Upper lobe of left lung (tissue), 6 donors: ENCODE measurements around the gene TMED7. TPM values are rescaled to one million over a fixed set of nuclear protein-coding genes. Genes with fewer than 3 reads are reported as not detected.

Experiments used
- ATAC-seq, 2 donors: fragments of 200-7000 bp; cut with Tn5 transposase; one replicate each; pipeline ENCODE4 v1.9.1; 2022; ENCODE audit warnings: mild to moderate bottlenecking in 2 of 2, moderate library complexity in 2 of 2; ENCODE audit not compliant: low FRiP score in 2 of 2
- DNase-seq, 2 donors: peaks; one replicate each; pipeline ENCODE4 v3.0.0-alpha.2; 2019 to 2020
- H3K27ac ChIP-seq, 4 donors: fragments of 200-600 bp; sonication (generic); one replicate each; pipeline ENCODE4 v1.5.1; 2016 to 2019
- H3K27me3 ChIP-seq, 4 donors: fragments of 200-600 bp; sonication (generic); one replicate each; pipeline ENCODE4 v1.5.1; 2017 to 2019
- H3K36me3 ChIP-seq, 4 donors: fragments of 200-600 bp; sonication (generic); one replicate each; pipeline ENCODE4 v1.5.1; 2016 to 2019
- H3K4me1 ChIP-seq, 4 donors: fragments of 200-600 bp; sonication (generic); one replicate each; pipeline ENCODE4 v1.5.1; 2018 to 2019
- H3K4me3 ChIP-seq, 4 donors: fragments of 200-600 bp; sonication (generic); one replicate each; pipeline ENCODE4 v1.5.1; 2017 to 2019; ENCODE audit warnings: mild to moderate bottlenecking in 2 of 4, moderate library complexity in 1 of 4
- H3K9me3 ChIP-seq, 4 donors: fragments of 200-600 bp; sonication (generic); one replicate each; pipeline ENCODE4 v1.5.1; 2018 to 2019
- EP300 ChIP-seq, 4 donors: sonication (generic); formaldehyde crosslinking; IDR thresholded peaks; one replicate each; pipeline ENCODE4 v1.5.1; 2017; ENCODE audit warnings: antibody characterized with exemption in 4 of 4, control low read depth in 2 of 4
- POLR2A ChIP-seq, 4 donors: fragments of 450-650 bp; IDR thresholded peaks; one replicate each; pipeline ENCODE4 v1.5.1; 2016 to 2017; ENCODE audit warnings: antibody characterized with exemption in 4 of 4, mild to moderate bottlenecking in 2 of 4
- POLR2AphosphoS5 ChIP-seq, 2 donors: sonication (generic); formaldehyde crosslinking; IDR thresholded peaks; one replicate each; pipeline ENCODE4 v1.5.1; 2017; ENCODE audit warnings: antibody characterized with exemption in 2 of 2
- WGBS, 2 donors: methylation state at CpG; one replicate each; pipeline ENCODE4 v1.1.5; 2017 to 2018; 5-methylcytosine and 5-hydroxymethylcytosine counted together
- total RNA-seq, 6 donors: library from RNA; depleted of rRNA in 4 of 6; stranded (reverse); fragments of >200 nt in 4 of 6; gene quantifications; one replicate each; pipeline versions ENCODE4 v1.1.0 to v1.2.1, GENCODE V29; 2016 to 2021
- TF ChIP-seq, protein P1 (sequence below), 6 experiments: fragments of 450-650 bp in 4 of 6; fragments of 200-600 bp in 2 of 6; sonication (generic) in 2 of 6; IDR thresholded peaks; one replicate each; pipeline ENCODE4 v1.5.1; 2016 to 2019; ENCODE audit warnings: antibody characterized with exemption in 6 of 6
- donor health status: DM: no; HTN: no; CAD: no; lungs with moderate emphysema.
- donor health status: DM: no; HTN: yes; CAD: no; lungs with severe emphysema.

TMED7 gene
- total RNA-seq, 6 donors from 2014 or later, result 16.8 to 116 (median 99.6) TPM

DNA sequence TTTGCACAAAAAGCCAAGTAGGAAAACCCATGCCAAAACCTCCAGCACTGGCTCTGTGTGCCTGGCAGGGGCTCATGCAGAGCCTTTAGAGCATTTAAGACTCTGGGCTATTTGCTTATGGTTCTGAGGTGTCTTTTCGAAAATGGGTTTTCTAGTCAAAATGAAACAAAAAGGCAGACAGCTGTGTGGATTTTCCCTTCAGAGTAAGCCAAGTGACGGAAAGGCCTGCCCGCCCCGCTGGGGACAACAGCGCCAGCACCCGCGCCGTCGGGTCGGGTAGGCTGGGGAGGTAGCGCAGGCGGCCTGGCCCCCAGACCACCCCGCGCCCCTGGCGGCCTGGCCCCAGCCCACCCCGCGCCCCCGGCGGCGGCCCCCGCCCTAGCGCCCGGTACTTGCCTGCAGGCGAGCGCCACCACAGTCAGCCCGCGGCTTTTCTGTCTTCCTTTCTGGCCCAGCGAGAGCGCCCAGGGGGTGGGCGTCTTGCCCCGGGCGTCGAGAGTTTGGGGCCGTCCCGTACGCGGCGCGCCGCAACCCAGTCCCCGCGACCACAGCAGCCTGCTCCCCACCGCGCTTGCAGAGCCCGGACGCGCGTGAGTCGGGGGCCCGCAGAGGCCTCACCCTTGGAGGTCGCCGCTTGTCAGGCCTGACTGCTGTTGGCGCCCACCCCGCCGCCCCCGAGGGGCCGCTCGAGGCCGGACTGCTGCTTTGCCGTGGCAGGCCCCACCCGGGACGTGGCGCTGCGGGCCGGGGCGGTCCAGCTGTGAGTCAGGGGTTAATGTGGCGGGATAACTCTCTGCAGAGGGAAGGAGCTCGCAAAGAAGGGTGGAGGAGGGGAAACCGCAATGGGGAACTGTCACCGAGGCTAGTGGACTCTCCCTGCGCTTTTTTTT, 23.9 kb downstream of the TMED7 start, which contains the start of gene TICAM2:
Gene TICAM2, minus strand, starts transcription at position 779 of the 890 bp plus-strand sequence. CDS start 21,223 bp downstream, outside the sequence.
- TF ChIP-seq EP300 (IDR thresholded peaks at IDR 0.05) (no peak), POLR2A (IDR thresholded peaks at IDR 0.05) (peak in 2 of 4 donors; percentile 39 to 61), POLR2AphosphoS5 (IDR thresholded peaks at IDR 0.05) (peak in 1 of 2 donors; percentile 76)
- TF ChIP-seq, protein P1, sequence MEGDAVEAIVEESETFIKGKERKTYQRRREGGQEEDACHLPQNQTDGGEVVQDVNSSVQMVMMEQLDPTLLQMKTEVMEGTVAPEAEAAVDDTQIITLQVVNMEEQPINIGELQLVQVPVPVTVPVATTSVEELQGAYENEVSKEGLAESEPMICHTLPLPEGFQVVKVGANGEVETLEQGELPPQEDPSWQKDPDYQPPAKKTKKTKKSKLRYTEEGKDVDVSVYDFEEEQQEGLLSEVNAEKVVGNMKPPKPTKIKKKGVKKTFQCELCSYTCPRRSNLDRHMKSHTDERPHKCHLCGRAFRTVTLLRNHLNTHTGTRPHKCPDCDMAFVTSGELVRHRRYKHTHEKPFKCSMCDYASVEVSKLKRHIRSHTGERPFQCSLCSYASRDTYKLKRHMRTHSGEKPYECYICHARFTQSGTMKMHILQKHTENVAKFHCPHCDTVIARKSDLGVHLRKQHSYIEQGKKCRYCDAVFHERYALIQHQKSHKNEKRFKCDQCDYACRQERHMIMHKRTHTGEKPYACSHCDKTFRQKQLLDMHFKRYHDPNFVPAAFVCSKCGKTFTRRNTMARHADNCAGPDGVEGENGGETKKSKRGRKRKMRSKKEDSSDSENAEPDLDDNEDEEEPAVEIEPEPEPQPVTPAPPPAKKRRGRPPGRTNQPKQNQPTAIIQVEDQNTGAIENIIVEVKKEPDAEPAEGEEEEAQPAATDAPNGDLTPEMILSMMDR (IDR thresholded peaks at IDR 0.05), result peak in 5 of 6 experiments; percentile 8 to 50 (median 34)
- peak; percentile 87 to 94 for ATAC-seq
- WGBS, 2 donors, result 2% methylated on average over 16 to 31 of the region's 71 CpGs
- H3K36me3 ChIP-seq, result no peaks in the 10 kb centered on the region
- H3K4me3 ChIP-seq, result peak within 1 kb of the TSS; percentile 61 to 82 (median 77)
- H3K9me3 ChIP-seq, result no peaks in the 10 kb centered on the region
- peak; percentile 79 to 93 for DNase-seq
- peaks cover 21 to 34% (median 28%) of the 10 kb centered on the region in 4 donors for H3K4me1 ChIP-seq
- peak within 1 kb of the TSS; percentile 89 to 95 (median 90) for H3K27ac ChIP-seq
- no peaks in the 10 kb centered on the region for H3K27me3 ChIP-seq

DNA sequence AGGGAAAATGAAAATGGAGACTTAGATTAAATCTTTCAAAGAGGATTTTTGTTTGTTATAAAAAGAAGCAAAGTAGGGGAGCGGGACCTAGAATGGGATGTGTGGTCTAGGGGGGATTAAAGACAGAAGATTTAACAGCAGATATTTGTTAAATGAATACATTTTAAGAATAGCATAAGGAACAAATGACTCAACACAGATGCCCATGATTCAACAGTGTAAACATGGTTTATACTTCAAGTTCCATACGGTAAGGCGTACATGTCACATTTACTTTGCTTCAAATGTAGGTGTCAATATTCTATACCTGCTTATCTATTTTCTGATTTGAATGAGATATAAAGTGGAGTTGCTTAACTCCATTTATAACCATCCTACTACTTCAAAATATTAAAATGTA, 25.1 kb downstream of the TMED7 start:
- 89 to 92% methylated on average over 3 of the region's 3 CpGs for WGBS, 2 donors
- DNase-seq, result no peak
- H3K27me3 ChIP-seq, result no peaks in the 10 kb centered on the region
- H3K36me3 ChIP-seq, result no peaks in the 10 kb centered on the region
- peaks cover 21 to 34% (median 28%) of the 10 kb centered on the region in 4 donors for H3K4me1 ChIP-seq
- H3K27ac ChIP-seq, result no peak overlapping the region
- peak overlapping the region in 2 of 4 donors; percentile 79 to 82 for H3K4me3 ChIP-seq
- ATAC-seq, result no peak
- TF ChIP-seq, protein P1 (IDR thresholded peaks at IDR 0.05), result no peak
- TF ChIP-seq POLR2AphosphoS5 (IDR thresholded peaks at IDR 0.05), result no peak
- TF ChIP-seq EP300 (IDR thresholded peaks at IDR 0.05), result no peak
- TF ChIP-seq POLR2A (IDR thresholded peaks at IDR 0.05), result no peak
- no peaks in the 10 kb centered on the region for H3K9me3 ChIP-seq

GRCh38 chr5:115599924-115600323, 25.9 kb downstream of the TMED7 start:
- Histone ChIP-seq H3K4me3 (no peak overlapping the region), H3K4me1 (peaks cover 21 to 34% (median 28%) of the 10 kb centered on the region in 4 donors), H3K27me3 (no peaks in the 10 kb centered on the region), H3K36me3 (no peaks in the 10 kb centered on the region), H3K9me3 (no peaks in the 10 kb centered on the region), H3K27ac (peak overlapping the region in 1 of 4 donors; percentile 38)
- WGBS, 2 donors, result 55 to 59% methylated on average over 2 of the region's 2 CpGs
- ATAC-seq, result no peak
- no peak for DNase-seq
- TF ChIP-seq, protein P1 (IDR thresholded peaks at IDR 0.05), result no peak
- no peak for TF ChIP-seq POLR2A (IDR thresholded peaks at IDR 0.05)
- no peak for TF ChIP-seq EP300 (IDR thresholded peaks at IDR 0.05)
- TF ChIP-seq POLR2AphosphoS5 (IDR thresholded peaks at IDR 0.05), result no peak

DNA sequence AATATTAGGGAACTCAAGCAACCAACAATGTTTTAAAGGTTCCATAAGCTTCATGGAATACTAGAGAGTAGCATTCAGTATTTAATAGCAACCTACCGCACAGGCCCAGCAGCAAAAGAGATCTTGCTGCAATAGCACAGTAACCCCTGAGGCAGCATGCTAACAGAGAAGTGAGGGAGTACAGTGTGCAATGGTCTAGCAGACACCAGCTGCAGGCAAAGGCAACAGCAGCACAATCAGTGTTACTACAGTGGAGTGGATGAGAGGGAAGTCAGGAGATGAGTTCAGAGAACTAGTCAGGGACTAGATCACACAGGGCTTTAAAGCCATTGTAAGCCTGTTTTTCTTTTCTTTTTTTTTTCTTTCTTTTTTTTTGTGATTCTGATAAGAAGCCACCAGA, 26.3 kb downstream of the TMED7 start:
- ATAC-seq, result peak; percentile 55 to 64
- H3K36me3 ChIP-seq, result no peaks in the 10 kb centered on the region
- H3K27me3 ChIP-seq, result no peaks in the 10 kb centered on the region
- 54 to 71% methylated on average over 1 of the region's 1 CpG for WGBS, 2 donors
- peak overlapping the region in 1 of 4 donors; percentile 38 for H3K27ac ChIP-seq
- no peak overlapping the region for H3K4me3 ChIP-seq
- H3K9me3 ChIP-seq, result no peaks in the 10 kb centered on the region
- peak in 1 of 2 donors; percentile 44 for DNase-seq
- TF ChIP-seq, protein P1 (IDR thresholded peaks at IDR 0.05), result no peak
- H3K4me1 ChIP-seq, result peaks cover 21 to 34% (median 28%) of the 10 kb centered on the region in 4 donors
